ENCODE results near the gene KCNJ12. TPM values are rescaled to one million over a fixed set of nuclear protein-coding genes. Genes with fewer than 3 reads are reported as not detected.
A peak's percentile ranks its signal among the peaks of the same experiment; 100 is the strongest.
"Not testable (repeated sequence)": the region's sequence is repeated elsewhere in the genome, so short reads cannot be mapped to it uniquely, and the experiment has no call there.

The KCNJ12 gene
- total RNA-seq (ENCODE audit: low replicate concordance): 1.7 and 2.7 TPM in 2 replicates

DNA sequence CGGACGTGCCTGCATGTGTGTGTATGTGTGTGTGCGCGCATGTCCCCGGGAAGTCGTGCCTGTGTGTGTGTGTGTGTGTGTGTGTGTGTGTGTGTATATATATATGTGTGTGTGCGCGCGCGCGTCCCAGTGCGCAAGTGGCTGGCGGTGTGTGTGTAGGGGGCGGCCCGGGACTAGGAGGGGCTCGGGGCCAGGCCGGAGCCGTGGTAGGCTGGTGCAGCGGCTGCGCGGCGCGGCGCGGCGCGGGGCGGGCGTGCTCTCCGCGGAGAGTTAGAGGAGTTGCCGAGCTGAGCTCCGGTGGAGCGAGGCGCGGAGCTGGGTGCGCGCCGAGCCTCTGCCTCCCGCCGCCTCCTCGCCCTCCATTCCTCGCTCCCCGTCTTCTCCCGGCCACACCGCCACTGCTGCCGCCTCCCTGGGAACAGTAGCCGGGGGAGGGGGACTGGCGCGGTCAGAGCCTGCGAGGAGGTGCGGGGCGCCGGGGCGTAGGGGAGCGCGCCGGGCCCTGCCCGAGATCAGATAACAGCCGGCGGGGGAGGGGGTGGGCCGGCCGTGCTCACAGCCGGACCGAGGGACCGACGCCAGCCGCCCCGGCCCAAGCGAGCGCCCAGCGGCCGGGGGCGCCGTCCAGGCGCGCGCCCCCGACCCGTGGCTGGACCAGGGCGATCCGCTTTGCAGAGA lies at the start of gene KCNJ12:
Gene KCNJ12 (plus strand): TSS at position 277 of the 678 bp plus-strand sequence. CDS start 38,986 bp downstream, outside the sequence.
- DNase-seq (ENCODE audit: low read depth): no peak
- TF ChIP-seq, protein P1, sequence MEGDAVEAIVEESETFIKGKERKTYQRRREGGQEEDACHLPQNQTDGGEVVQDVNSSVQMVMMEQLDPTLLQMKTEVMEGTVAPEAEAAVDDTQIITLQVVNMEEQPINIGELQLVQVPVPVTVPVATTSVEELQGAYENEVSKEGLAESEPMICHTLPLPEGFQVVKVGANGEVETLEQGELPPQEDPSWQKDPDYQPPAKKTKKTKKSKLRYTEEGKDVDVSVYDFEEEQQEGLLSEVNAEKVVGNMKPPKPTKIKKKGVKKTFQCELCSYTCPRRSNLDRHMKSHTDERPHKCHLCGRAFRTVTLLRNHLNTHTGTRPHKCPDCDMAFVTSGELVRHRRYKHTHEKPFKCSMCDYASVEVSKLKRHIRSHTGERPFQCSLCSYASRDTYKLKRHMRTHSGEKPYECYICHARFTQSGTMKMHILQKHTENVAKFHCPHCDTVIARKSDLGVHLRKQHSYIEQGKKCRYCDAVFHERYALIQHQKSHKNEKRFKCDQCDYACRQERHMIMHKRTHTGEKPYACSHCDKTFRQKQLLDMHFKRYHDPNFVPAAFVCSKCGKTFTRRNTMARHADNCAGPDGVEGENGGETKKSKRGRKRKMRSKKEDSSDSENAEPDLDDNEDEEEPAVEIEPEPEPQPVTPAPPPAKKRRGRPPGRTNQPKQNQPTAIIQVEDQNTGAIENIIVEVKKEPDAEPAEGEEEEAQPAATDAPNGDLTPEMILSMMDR (IDR thresholded peaks at IDR 0.05; ENCODE audit: insufficient read depth, low read length): no peak
- peak within 1 kb of the TSS; percentile 57 for H3K4me3 ChIP-seq (ENCODE audit: low read depth, low read length)

DNA sequence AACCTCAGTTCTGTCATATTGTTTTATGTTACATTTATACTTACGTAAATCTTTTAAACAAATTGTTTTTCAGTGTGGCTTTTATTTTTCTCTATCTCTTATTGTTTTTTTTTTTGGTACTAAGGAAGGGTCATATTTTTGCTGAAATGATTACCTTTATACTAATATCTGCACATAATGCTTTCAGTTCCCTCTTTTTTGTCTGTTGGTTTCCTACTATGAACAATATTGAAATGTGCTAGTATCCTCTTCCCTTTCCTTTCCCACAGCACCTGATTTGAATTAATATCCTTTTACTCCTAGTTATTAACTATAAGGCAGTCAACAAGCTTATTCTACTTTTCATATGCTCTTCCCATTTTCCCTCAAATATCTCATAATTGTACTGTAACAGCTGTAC lies 48.2 kb upstream of the KCNJ12 start:
- DNase-seq (ENCODE audit: low read depth); H3K4me3 ChIP-seq (ENCODE audit: low read depth, low read length): not testable (repeated sequence)

DNA sequence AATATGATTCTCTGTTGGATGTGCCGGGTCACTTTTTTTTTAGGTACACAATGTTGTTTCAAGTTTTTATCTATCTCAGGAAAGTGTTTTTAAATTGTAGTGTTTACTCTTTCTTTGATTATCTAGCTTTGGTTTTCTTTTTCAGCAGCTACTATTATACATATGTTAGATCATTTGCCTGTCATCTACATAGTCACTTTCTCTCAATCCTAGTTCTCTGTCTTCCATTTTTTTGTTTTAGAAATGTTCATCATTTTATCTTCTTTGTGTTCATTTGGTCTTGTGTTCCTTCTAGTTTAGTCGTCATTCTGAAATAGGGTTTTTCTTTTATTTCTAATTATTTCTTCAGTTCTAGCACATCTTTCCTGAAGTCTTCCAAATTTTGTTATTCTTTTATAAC lies 47.4 kb upstream of the KCNJ12 start:
- H3K4me3 ChIP-seq (ENCODE audit: low read depth, low read length); DNase-seq (ENCODE audit: low read depth): not testable (repeated sequence)

DNA sequence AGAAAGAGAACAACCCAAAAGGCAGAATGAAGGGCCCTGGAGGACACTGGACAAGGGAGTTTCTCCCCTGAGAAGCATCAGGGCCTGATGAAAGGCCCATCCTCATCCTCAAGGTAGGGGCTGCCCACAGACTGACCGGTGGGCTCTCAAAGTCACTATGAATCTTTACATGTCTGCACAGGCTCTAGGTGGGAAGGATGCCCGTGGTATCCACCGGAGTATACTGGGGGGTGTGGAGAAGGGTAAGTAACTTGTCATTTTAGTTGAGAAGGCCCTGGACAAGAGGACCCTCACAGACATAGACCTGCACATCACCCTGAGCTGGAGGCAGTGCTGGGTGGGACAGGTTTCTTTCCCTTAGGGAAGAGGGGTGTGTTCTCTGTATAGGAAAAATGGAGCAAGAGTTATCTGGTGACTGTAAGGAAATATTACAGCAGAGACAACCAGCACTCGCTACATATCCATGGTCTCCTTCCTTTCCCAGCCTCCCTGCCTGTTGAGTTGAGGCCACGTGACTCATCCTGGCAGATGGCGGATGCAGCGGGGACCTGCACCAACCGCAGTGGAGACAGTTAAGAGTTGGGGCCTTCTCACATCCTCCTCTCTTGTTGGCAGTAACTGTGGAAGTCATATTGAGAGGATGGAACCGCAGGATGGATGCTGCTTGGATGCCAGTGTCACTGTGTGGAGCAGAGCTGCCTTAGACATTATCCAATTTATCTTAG lies 45.6 kb upstream of the KCNJ12 start:
- H3K4me3 ChIP-seq (ENCODE audit: low read depth, low read length): no peak overlapping the region
- no peak for DNase-seq (ENCODE audit: low read depth)
- TF ChIP-seq, protein P1 (IDR thresholded peaks at IDR 0.05; ENCODE audit: insufficient read depth, low read length): no peak

DNA sequence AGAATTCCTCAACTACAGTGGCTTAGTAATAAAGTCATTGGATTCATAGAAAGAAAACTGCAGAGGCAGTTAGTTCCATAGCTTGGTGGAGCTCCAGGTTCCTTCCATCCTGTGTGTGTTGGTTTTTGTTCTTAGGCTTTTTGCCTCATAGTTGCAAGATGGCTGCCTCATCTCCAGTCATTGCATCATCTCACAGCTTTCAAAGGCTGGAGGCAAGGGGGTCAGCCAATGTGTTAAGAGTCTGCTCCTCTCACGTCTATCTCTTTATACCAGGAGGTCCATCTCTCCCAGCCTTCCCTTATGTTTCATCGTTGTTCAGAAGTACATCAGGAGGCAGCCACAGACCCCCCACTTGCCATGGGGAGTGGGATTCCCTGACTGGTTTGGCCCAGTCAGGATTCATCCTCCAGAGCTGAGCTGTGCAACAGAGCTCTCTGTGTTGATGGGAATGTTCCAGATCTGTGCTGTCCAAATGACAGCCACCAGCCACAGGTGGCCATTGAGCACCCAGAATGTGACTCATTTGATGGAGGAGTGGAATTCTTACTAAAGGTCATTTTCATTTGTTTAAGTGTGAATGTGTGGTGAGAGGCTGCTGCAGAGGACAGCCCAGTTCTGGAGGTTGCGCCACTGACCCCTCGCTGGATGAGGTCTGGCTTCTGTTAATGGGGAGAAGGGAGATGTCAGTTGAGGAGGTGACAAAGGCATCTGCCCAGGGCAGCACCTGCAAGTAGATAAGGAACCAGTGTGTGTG lies 39.4 kb upstream of the KCNJ12 start:
- not testable (repeated sequence) for H3K4me3 ChIP-seq (ENCODE audit: low read depth, low read length)
- peak; percentile 13 for DNase-seq (ENCODE audit: low read depth)

DNA sequence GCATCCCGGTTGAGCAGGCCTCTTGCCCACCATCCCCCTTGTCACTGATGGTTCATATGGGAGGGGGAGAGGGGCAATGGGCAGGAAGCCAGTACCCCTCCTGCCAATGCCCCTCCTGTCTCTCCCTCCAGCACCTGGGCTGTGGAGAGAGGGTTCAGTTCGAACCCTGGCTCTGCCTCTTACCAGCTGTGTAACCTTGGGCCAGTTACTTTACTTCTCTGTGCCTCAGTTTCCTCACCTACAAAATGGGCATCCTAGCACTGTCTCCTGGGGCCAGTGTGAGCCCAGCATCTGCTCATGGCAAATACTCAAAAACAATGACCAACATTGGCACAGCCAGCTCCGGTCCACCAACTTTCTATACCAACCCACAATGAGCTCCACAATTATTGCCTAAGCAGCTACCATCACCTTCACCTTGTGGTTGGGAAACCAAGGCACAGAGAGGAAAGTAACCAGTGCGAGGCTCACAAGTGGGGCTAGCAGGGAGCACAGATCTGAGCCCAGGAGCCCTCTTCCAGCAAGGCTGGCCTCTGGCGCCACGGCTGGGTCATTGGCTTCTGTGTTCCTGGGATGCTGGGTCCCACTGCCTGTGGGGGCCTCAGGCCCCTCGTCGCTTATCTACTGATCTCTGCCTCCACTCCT lies 38.1 kb upstream of the KCNJ12 start:
- H3K4me3 ChIP-seq (ENCODE audit: low read depth, low read length); DNase-seq (ENCODE audit: low read depth): not testable (repeated sequence)

DNA sequence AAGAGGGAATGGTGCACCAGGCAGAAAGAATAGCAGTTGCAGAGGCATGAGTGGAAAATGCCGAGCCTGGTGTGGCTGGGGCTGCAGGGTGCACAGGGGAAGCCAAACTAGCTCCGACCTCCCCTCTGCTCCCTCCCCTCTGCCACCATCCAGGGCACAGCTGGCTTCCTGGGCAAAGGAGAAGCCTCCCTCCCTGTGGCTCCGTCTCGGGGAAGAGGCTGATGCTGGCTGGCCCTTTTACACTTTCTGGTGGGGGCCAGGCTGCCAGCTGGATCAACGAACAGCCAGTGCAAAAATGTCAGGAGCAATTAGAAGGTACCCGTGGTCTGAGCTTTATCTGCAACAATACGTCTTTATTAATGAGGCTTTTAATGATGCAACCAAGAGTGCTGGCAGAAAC lies 37.1 kb upstream of the KCNJ12 start:
- TF ChIP-seq, protein P1 (IDR thresholded peaks at IDR 0.05; ENCODE audit: insufficient read depth, low read length): no peak
- DNase-seq (ENCODE audit: low read depth): no peak
- H3K4me3 ChIP-seq (ENCODE audit: low read depth, low read length): no peak overlapping the region

DNA sequence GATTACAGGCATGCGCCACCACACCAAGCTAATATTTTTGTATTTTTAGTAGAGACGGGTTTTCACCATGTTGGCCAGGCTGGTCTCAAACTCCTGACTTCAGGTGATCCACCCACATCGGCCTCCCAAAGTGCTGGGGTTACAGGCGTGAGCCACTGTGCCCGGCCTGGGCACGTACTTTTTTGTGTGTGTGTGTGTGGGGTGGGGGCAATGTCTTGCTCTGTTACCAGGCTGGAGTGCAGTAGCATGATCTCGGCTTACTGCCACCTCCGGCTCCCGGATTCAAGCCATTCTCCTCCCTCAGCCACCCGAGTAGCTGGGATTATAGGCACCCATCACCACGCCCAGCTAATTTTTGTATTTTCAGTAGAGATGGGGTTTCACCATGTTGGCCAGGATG lies 36.6 kb upstream of the KCNJ12 start:
- DNase-seq (ENCODE audit: low read depth); H3K4me3 ChIP-seq (ENCODE audit: low read depth, low read length): not testable (repeated sequence)

DNA sequence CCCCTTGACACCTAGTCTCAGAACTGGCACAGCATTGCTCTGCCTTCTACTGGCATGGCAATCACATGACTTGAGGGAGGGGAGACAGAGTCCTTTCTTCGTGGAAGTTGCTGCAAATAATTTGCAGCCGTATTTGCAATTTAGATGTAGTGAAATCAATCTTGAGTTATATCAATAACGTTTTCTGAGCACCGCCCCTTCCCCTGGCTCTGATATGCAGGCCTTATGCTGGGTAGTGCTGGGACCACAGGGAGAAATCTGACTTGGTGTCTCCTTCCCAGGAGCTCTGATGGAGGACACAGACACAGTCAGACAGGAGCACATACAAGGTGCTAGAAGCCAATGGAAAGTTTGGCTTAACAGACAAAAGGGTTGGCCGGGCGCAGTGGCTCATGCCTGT lies 35.8 kb upstream of the KCNJ12 start:
- H3K4me3 ChIP-seq (ENCODE audit: low read depth, low read length); DNase-seq (ENCODE audit: low read depth): not testable (repeated sequence)

DNA sequence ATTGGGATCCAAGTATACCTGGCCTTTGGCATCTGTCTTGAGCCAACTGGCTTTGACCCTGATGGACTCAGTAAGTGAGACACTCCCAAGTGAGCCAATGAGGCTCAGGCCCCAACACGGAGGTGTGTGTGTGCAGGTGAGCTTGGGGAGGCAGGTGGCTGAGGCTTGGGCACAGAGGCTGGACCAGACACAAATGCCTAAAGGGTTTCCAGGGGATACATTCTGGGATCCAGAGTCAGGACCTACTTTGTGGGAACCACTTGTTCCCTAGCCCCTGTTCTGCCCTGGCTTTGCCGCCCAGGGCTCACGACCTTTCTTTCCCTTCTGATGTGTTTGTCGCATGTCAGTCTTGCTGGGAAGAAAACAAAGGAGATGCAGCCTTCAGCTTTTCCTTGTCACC lies 34.9 kb upstream of the KCNJ12 start:
- not testable (repeated sequence) for DNase-seq (ENCODE audit: low read depth); H3K4me3 ChIP-seq (ENCODE audit: low read depth, low read length)

DNA sequence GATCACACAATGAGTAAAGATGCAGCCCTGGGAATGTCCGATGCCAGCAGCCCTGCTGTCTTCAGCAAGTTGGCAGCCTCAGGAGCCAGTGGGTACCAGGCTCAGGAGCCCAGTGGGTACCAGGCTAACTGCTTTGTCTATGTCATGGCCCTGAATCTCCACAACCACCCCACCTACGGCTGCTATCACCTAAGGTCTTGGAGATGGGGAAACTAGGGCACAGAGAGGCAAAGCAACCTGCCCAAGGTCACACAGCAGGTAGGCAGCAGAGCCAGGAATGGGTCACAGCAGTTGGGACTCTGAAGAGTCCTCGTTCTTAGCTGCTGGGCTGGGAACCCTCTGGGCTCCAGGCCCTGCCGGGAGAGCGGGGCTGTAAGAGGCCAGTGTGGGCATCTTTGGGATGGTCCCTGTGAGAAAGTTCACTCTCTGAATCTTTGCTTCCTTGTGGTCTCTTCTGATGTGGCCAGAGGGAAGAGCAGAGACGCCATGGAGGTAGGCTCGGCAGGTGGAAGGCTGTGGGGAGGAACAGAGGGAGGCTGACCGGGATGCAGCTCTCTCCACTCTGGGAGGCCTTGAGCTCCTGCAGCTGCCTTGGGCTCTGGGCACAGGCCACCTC lies 34.1 kb upstream of the KCNJ12 start:
- not testable (repeated sequence) for DNase-seq (ENCODE audit: low read depth)

DNA sequence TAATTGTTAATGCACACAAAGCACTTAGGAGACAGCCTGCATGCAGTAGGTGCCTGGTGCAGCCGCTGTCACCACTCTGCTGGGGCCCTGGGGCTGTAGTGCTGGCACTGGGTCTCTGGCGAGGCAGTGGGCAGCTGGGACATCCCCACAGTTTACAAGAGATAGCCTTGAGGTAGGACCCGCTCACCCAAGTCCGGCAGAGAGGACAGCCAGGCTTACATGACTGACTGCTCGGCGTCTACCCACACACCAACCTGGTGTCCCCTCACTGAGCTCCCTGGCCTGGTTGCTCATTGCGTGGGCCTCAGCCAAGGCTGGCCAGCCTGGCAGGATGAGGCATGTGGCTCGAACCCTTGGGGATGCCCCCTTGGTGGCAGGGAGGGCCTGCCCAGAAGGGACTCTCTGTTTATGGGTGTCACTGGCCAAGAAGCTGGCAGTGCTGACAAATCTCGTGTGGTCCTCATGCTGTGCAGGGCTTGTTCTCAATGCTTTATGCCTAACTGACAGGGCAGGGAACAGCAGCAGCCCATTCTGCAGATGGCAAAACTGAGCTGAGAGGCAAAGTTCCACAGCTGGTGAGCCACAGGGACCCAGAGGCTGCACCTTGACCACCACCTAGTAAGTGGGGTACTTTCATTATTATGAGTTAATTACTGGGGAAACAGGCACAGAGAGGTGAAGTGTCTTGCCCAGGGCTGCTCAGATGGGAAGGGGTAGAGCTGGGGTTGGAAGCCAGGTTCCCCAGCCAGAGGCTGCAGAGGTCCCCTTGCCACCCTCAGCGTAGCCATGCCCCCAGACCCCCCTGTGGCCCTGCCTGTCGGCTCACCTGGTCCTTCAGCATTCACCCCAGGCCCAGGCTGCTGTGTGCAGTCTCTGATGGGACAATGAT lies 32.9 kb upstream of the KCNJ12 start:
- DNase-seq (ENCODE audit: low read depth); H3K4me3 ChIP-seq (ENCODE audit: low read depth, low read length): not testable (repeated sequence)

More for the DNA sequence above, 34.1 kb upstream of the KCNJ12 start:
- H3K4me3 ChIP-seq (ENCODE audit: low read depth, low read length): not testable (repeated sequence)

DNA sequence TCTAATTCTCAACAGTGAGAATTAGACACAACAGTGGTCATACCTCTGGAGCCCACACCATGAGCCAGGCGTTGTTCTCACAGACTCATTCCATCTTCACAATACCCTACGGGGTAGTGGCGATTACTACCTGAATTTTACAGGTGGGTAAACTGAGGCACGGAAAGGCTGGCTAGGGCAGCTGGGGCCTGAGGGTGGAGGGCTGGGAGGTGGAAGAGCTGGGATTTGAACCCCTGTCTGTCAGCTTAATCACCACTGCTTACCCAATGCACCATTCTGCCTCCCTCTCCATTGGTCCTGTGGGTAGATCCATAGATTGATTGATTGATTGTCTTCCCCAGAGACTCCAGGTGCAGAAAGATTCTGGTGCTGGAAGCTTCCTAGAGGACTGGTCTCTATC lies 31.4 kb upstream of the KCNJ12 start:
- not testable (repeated sequence) for DNase-seq (ENCODE audit: low read depth); H3K4me3 ChIP-seq (ENCODE audit: low read depth, low read length)

All from fibroblast of the aortic adventitia (primary cell).